K562 (cell line): ENCODE data around the gene SYNRG. TPM values are rescaled to one million over a fixed set of nuclear protein-coding genes. Genes with fewer than 3 reads are reported as not detected.

ENCODE experiments used
- CBFB ChIP-seq: sonication (generic); formaldehyde crosslinking; IDR thresholded peaks from 2 replicates; pipeline ENCODE4 v1.4.0; 2020; ENCODE audit warnings: mild to moderate bottlenecking, missing genetic modification reagents
- EP400 ChIP-seq: fragments of 450-650 bp; IDR thresholded peaks from 2 replicates; pipeline ENCODE4 v1.6.1; 2017; ENCODE audit warnings: antibody characterized with exemption, mild to moderate bottlenecking, moderate library complexity
- ERF ChIP-seq: fragments of 450-650 bp; formaldehyde crosslinking; IDR thresholded peaks from 2 replicates; pipeline ENCODE4 v1.4.0; 2020; ENCODE audit warnings: mild to moderate bottlenecking, mixed read lengths
- HOMEZ ChIP-seq: fragments of 250-450 bp; sonication (Bioruptor Pico); IDR thresholded peaks from 2 replicates; pipeline ENCODE4 v1.4.0; 2020; ENCODE audit warnings: mild to moderate bottlenecking, moderate library complexity
- KAT8 ChIP-seq: fragments of 450-650 bp; IDR thresholded peaks from 2 replicates; pipeline ENCODE4 v1.6.1; 2016; ENCODE audit warnings: low read depth, mild to moderate bottlenecking
- L3MBTL2 ChIP-seq: fragments of 450-650 bp; IDR thresholded peaks from 2 replicates; pipeline ENCODE4 v1.6.1; 2016; ENCODE audit warnings: mild to moderate bottlenecking, moderate library complexity
- MXD1 ChIP-seq: fragments of 250-450 bp; sonication (Bioruptor Pico); IDR thresholded peaks from 2 replicates; pipeline ENCODE4 v1.8.0; 2021; ENCODE audit warnings: borderline replicate concordance, mild to moderate bottlenecking, moderate library complexity; ENCODE audit not compliant: poor library complexity, severe bottlenecking
- MYC ChIP-seq, 2 experiments: fragments of 250-450 bp in 1 of 2; sonication (Bioruptor Pico) in 1 of 2; IDR thresholded peaks; 2 replicates each; pipeline versions ENCODE4 v1.5.1 to v1.6.1; 2012 to 2021; ENCODE audit warnings: low read depth in 2 of 2, borderline replicate concordance in 1 of 2, improper control_type of control experiment in 1 of 2, low read length in 1 of 2, mild to moderate bottlenecking in 1 of 2, moderate library complexity in 1 of 2
- RERE ChIP-seq: sonication (generic); formaldehyde crosslinking; IDR thresholded peaks from 2 replicates; pipeline ENCODE4 v1.8.0; 2023; ENCODE audit warnings: missing genetic modification reagents, mild to moderate bottlenecking, borderline replicate concordance
- SAFB2 ChIP-seq: fragments of 200-400 bp; formaldehyde crosslinking; IDR thresholded peaks from 2 replicates; pipeline ENCODE4 v1.6.1; 2018; ENCODE audit warnings: borderline replicate concordance, low read length, low read depth, moderate library complexity; ENCODE audit not compliant: severe bottlenecking
- TSHZ1 ChIP-seq: fragments of 250-450 bp; sonication (Bioruptor Pico); IDR thresholded peaks from 2 replicates; pipeline ENCODE4 v1.4.0; 2020; ENCODE audit warnings: mild to moderate bottlenecking, moderate library complexity
- ZNF3 ChIP-seq: fragments of 250-450 bp; sonication (Bioruptor Pico); IDR thresholded peaks from 2 replicates; pipeline ENCODE4 v1.5.0; 2021; ENCODE audit warnings: mild to moderate bottlenecking, moderate library complexity
- ZNF79 ChIP-seq: fragments of 250-450 bp; sonication (Bioruptor Pico); IDR thresholded peaks from 2 replicates; pipeline ENCODE4 v1.4.0; 2020; ENCODE audit warnings: low read depth, mild to moderate bottlenecking, moderate library complexity
- ZNF830 ChIP-seq: fragments of 250-450 bp; sonication (Bioruptor Pico); IDR thresholded peaks from 2 replicates; pipeline ENCODE4 v1.5.0; 2021; ENCODE audit warnings: mild to moderate bottlenecking
- polyA plus RNA-seq, 8 experiments: library from polyadenylated mRNA; depleted of rRNA in 4 of 8; stranded (reverse) in 5 of 8; unstranded in 3 of 8; fragments of >200 nt; fragmentation: Nextera tagmentation in 2 of 8; fragmentation: Illumina TruSeq in 1 of 8; extraction: Ambion mirVana in 2 of 8; extraction: Trizol in 1 of 8; gene quantifications; 2 replicates each; pipeline versions ENCODE4 v1.2.1 to v1.2.3, GENCODE V29; 2011 to 2014; ENCODE audit warnings: inconsistent platforms in 1 of 8, missing spikeins in 1 of 8
- total RNA-seq, 7 experiments: library from RNA; depleted of rRNA in 6 of 7; stranded (reverse); fragments of >200 nt in 6 of 7; fragmentation: Illumina TruSeq in 2 of 7; extraction: Trizol in 2 of 7; gene quantifications; 2 replicates each; pipeline versions ENCODE4 v1.2.1 to v1.2.3, GENCODE V29; 2011 to 2021; ENCODE audit warnings: low replicate concordance in 1 of 7

Gene SYNRG
- total and polyA plus RNA-seq, 9 of the 15 experiments (the other 6 are each of a cell fraction or from before 2014, with no cell fraction given), result 2.9 to 28.2 (median 15.1) TPM

GRCh38 chr17:37643118-37643766 is 34.0 kb upstream of the SYNRG start, which contains the start of gene DDX52 (continued):
- TF ChIP-seq ERF (CRISPR knock-in tag) (no peak), ZNF3 (CRISPR knock-in tag) (no peak), TSHZ1 (CRISPR knock-in tag) (no peak), CBFB (CRISPR knock-in tag) (no peak), SAFB2 (no peak), ZNF79 (CRISPR knock-in tag) (no peak), EP400 (peak; percentile 81), MYC (IDR thresholded peaks at IDR 0.05; ENCODE audit: low read depth, low read length) (peak; percentile 60; the same call in 1 of the 2 replicates), MYC (CRISPR knock-in tag; IDR thresholded peaks at IDR 0.05; ENCODE audit: borderline replicate concordance, low read depth) (no peak), KAT8 (no peak), L3MBTL2 (peak; percentile 53), MXD1 (no peak), RERE (CRISPR knock-in tag) (no peak), ZNF830 (CRISPR knock-in tag) (no peak), HOMEZ (CRISPR knock-in tag) (no peak)
